MCF 10A (cell line): Measurements from ENCODE around the gene KPRP. TPM values are rescaled to one million over a fixed set of nuclear protein-coding genes. Genes with fewer than 3 reads are reported as not detected.

Experiments
- Bru-seq: library from RNA; stranded (reverse); fragments of 400-500 nt; gene quantifications from one replicate; lab custom pipeline; 2021; lab: Mats Ljungman, UMichigan
- BruChase-seq, 2 experiments: library from RNA; stranded (reverse); fragments of 400-500 nt; gene quantifications; one replicate each; lab custom pipeline; 2021; lab: Mats Ljungman, UMichigan
- BruUV-seq: library from RNA; stranded (reverse); fragments of 400-500 nt; replicated peaks from 2 replicates; lab custom pipeline; 2021; lab: Mats Ljungman, UMichigan
- CTCF ChIA-PET: fragments of 300-600 bp; sonication (Branson Sonifier 250); formaldehyde crosslinking; extraction: SDS; loops from one replicate; lab custom pipeline; 2021; ENCODE audit warnings: antibody characterized with exemption, inconsistent platforms; lab: Yijun Ruan, JAX
- POLR2A ChIA-PET: fragments of 300-600, 350-650 bp; sonication (Branson Sonifier 250); formaldehyde crosslinking; extraction: SDS; loops from one replicate; lab custom pipeline; 2020; ENCODE audit warnings: antibody characterized with exemption, inconsistent platforms; lab: Yijun Ruan, JAX
- DNase-seq: peaks from one replicate; pipeline ENCODE4 v3.0.0-alpha.2; 2018; ENCODE audit not compliant: unreplicated experiment
- H3K27ac Mint-ChIP-seq: one replicate; pipeline ENCODE4 v1.8.0; 2022; ENCODE audit warnings: mild to moderate bottlenecking, low read depth, mixed read lengths; ENCODE audit not compliant: unreplicated experiment
- H3K27me3 Mint-ChIP-seq: one replicate; pipeline ENCODE4 v1.8.0; 2022; ENCODE audit warnings: mixed read lengths; ENCODE audit not compliant: insufficient read depth, unreplicated experiment
- H3K36me3 Mint-ChIP-seq: one replicate; pipeline ENCODE4 v1.8.0; 2022; ENCODE audit warnings: mild to moderate bottlenecking, moderate library complexity, mixed read lengths; ENCODE audit not compliant: insufficient read depth, unreplicated experiment
- H3K4me1 Mint-ChIP-seq: one replicate; pipeline ENCODE4 v1.8.0; 2022; ENCODE audit warnings: mixed read lengths; ENCODE audit not compliant: insufficient read depth, unreplicated experiment
- H3K4me3 Mint-ChIP-seq: one replicate; pipeline ENCODE4 v1.8.0; 2022; ENCODE audit warnings: mild to moderate bottlenecking, moderate library complexity, mixed read lengths; ENCODE audit not compliant: unreplicated experiment
- H3K9me3 Mint-ChIP-seq: one replicate; pipeline ENCODE4 v1.8.0; 2022; ENCODE audit warnings: mixed read lengths; ENCODE audit not compliant: unreplicated experiment
- intact Hi-C: fragments of 100-400 bp; cut with micrococcal nuclease; formaldehyde crosslinking; loops from 2 replicates; pipeline ENCODE4 v1.14.1; 2022
- long read RNA-seq: library from polyadenylated mRNA; stranded (forward); transcript quantifications from one replicate; pipeline ENCODE4 v2.0.0, GENCODE V29; 2022
- total RNA-seq: library from RNA; stranded (reverse); gene quantifications from 2 replicates; pipeline ENCODE4 v1.2.3, GENCODE V29; 2022
- TF ChIP-seq, protein P1 (sequence below): fragments of 200-600 bp; IDR thresholded peaks from one replicate; pipeline ENCODE4 v1.8.0; 2022; ENCODE audit warnings: antibody characterized with exemption, mild to moderate bottlenecking; ENCODE audit not compliant: unreplicated experiment

Gene KPRP
- total RNA-seq (0.12 and 0.25 TPM in 2 replicates), Bru-seq, nascent RNA (percentile 22 among the genes with signal in this experiment), BruChase-seq, experiment 1, labeled RNA remaining after a 6-hour chase (percentile 16 among the genes with signal in this experiment), BruChase-seq, experiment 2, labeled RNA remaining after a 2-hour chase (not detected)
- long read RNA-seq: 0 reads

- ChIA-PET CTCF (interaction anchor here (0.6 to 4.6 kb wide), 6 partner anchors 11 to 382 kb away, joined by 3 to 57 read pairs (median 4); partner anchors contain the start of gene LCE1F), POLR2A (interaction anchor here (0.8 to 2.6 kb wide), 4 partner anchors 11 to 114 kb away, joined by 3 to 16 read pairs (median 7); no protein-coding TSS in a partner anchor)
- peaks cover 45% of the 10 kb centered on the region for H3K4me1 Mint-ChIP-seq
- TF ChIP-seq, protein P1, sequence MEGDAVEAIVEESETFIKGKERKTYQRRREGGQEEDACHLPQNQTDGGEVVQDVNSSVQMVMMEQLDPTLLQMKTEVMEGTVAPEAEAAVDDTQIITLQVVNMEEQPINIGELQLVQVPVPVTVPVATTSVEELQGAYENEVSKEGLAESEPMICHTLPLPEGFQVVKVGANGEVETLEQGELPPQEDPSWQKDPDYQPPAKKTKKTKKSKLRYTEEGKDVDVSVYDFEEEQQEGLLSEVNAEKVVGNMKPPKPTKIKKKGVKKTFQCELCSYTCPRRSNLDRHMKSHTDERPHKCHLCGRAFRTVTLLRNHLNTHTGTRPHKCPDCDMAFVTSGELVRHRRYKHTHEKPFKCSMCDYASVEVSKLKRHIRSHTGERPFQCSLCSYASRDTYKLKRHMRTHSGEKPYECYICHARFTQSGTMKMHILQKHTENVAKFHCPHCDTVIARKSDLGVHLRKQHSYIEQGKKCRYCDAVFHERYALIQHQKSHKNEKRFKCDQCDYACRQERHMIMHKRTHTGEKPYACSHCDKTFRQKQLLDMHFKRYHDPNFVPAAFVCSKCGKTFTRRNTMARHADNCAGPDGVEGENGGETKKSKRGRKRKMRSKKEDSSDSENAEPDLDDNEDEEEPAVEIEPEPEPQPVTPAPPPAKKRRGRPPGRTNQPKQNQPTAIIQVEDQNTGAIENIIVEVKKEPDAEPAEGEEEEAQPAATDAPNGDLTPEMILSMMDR: no peak
- no peaks in the 10 kb centered on the region for H3K27me3 Mint-ChIP-seq
- no peak within 1 kb of the TSS for H3K4me3 Mint-ChIP-seq
- intact Hi-C loops: no loop called here
- H3K9me3 Mint-ChIP-seq: no peaks in the 10 kb centered on the region
- DNase-seq: no peak
- H3K27ac Mint-ChIP-seq: peak within 1 kb of the TSS; percentile 59
- BruUV-seq: no TSS peak
- no peaks in the 10 kb centered on the region for H3K36me3 Mint-ChIP-seq
Measured at GRCh38 chr1:152757747-152758146, at the start of gene KPRP. TSS of gene KPRP (plus strand) at chr1:152758025. CDS start at chr1:152759589, 1,564 bp downstream.

GRCh38 chr1:152718238-152718637 is 39.6 kb upstream of the KPRP start:
- Mint-ChIP-seq H3K4me1 (peaks cover 11% of the 10 kb centered on the region), H3K4me3 (no peak overlapping the region), H3K27ac (peak overlapping the region; percentile 13), H3K9me3 (no peaks in the 10 kb centered on the region), H3K27me3 (no peaks in the 10 kb centered on the region), H3K36me3 (peaks cover 5% of the 10 kb centered on the region)
- BruUV-seq: no TSS peak
- TF ChIP-seq, protein P1: no peak
- ChIA-PET POLR2A (interaction anchor here (0.8 to 2.5 kb wide), 3 partner anchors 9 to 61 kb away, joined by 5 to 11 read pairs (median 6); partner anchors contain the start of gene LCE4A), CTCF (interaction anchor here (0.5 to 2.1 kb wide), 8 partner anchors 10 to 208 kb away, joined by 3 to 14 read pairs (median 5); no protein-coding TSS in a partner anchor)
- intact Hi-C loops: no loop called here
- peak; percentile 72 for DNase-seq

DNA sequence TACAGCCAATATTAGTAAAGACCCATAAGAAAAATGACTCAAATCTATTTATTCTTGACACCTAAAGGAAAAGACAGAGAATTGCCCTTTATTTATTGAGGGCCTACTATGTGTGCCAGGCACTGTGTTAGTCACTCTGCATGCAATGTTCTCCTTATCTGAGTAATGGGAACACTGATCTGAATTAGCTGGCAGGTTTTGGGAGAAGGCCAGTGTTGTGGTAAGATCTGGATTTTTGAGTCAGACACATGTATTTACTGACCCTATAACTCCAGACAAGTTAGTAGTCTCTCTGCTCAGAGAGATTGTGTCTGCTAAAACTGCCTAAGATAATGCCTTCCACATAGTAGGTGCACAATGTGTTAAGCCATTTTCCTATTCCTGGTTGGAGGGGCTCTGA is 32.6 kb upstream of the KPRP start:
- CTCF ChIA-PET: interaction anchor here (1.3 to 1.4 kb wide), 2 partner anchors 70 to 73 kb away, joined by 3 to 4 read pairs; no protein-coding TSS in a partner anchor
- DNase-seq: no peak
- no peaks in the 10 kb centered on the region for H3K27me3 Mint-ChIP-seq
- TF ChIP-seq, protein P1: no peak
- H3K36me3 Mint-ChIP-seq: no peaks in the 10 kb centered on the region
- no TSS peak for BruUV-seq
- H3K4me1 Mint-ChIP-seq: no peaks in the 10 kb centered on the region
- intact Hi-C loops: no loop called here
- no peak overlapping the region for H3K4me3 Mint-ChIP-seq
- no peaks in the 10 kb centered on the region for H3K9me3 Mint-ChIP-seq
- H3K27ac Mint-ChIP-seq: no peak overlapping the region
- POLR2A ChIA-PET: no interaction called here

GRCh38 chr1:152728986-152729385 is 28.8 kb upstream of the KPRP start:
- Mint-ChIP-seq H3K27ac (no peak overlapping the region), H3K4me1 (no peaks in the 10 kb centered on the region), H3K4me3 (no peak overlapping the region), H3K9me3 (no peaks in the 10 kb centered on the region), H3K36me3 (no peaks in the 10 kb centered on the region), H3K27me3 (no peaks in the 10 kb centered on the region)
- no TSS peak for BruUV-seq
- TF ChIP-seq, protein P1: no peak
- no peak for DNase-seq
- POLR2A ChIA-PET: interaction anchor here (1.4 kb wide), 1 partner anchor 10 kb away, joined by 3 read pairs; no protein-coding TSS in a partner anchor
- intact Hi-C loops: no loop called here
- CTCF ChIA-PET: interaction anchor here (0.6 to 1.7 kb wide), 6 partner anchors 11 to 494 kb away, joined by 3 to 11 read pairs (median 4); no protein-coding TSS in a partner anchor
